Loucy (cell line): ENCODE results near the gene LAMA4.

Source experiments
- H2AFZ ChIP-seq: fragments of 200-600 bp; sonication (generic); 2 replicates; pipeline ENCODE4 v1.6.0; 2016; ENCODE audit warnings: antibody characterized with exemption, mild to moderate bottlenecking, low read length, moderate library complexity
- H3F3A ChIP-seq: fragments of 200-600 bp; 2 replicates; pipeline ENCODE4 v1.6.0; 2016; ENCODE audit warnings: antibody characterized with exemption, low read depth, mild to moderate bottlenecking
- H3K27me3 ChIP-seq: fragments of 200-600 bp; sonication (generic); 2 replicates; pipeline ENCODE4 v1.6.1; 2014; ENCODE audit warnings: low read length, mild to moderate bottlenecking; ENCODE audit not compliant: insufficient read depth, poor library complexity, severe bottlenecking
- H3K36me3 ChIP-seq: fragments of 200-600 bp; sonication (generic); 2 replicates; pipeline ENCODE4 v1.6.1; 2016; ENCODE audit warnings: low read length; ENCODE audit not compliant: insufficient read depth
- H3K4me1 ChIP-seq: fragments of 200-600 bp; sonication (generic); 2 replicates; pipeline ENCODE4 v1.5.1; 2014; ENCODE audit warnings: low read length, mild to moderate bottlenecking; ENCODE audit not compliant: insufficient read depth, poor library complexity, severe bottlenecking
- H3K4me2 ChIP-seq: fragments of 200-600 bp; sonication (generic); 2 replicates; pipeline ENCODE4 v1.6.0; 2014; ENCODE audit warnings: antibody characterized with exemption, low read length, low read depth, mild to moderate bottlenecking; ENCODE audit not compliant: poor library complexity, severe bottlenecking
- H3K4me3 ChIP-seq: fragments of 200-600 bp; sonication (generic); 2 replicates; pipeline ENCODE4 v1.5.1; 2014; ENCODE audit warnings: low read length, mild to moderate bottlenecking, mixed read lengths; ENCODE audit not compliant: poor library complexity, severe bottlenecking
- H3K79me2 ChIP-seq: fragments of 200-600 bp; sonication (generic); 2 replicates; pipeline ENCODE4 v1.6.1; 2014; ENCODE audit warnings: low read length; ENCODE audit not compliant: insufficient read depth
- H3K9ac ChIP-seq: fragments of 200-600 bp; sonication (generic); 2 replicates; pipeline ENCODE4 v1.6.0; 2014; ENCODE audit warnings: mild to moderate bottlenecking, low read depth, low read length, moderate library complexity; ENCODE audit not compliant: poor library complexity, severe bottlenecking
- H3K9me2 ChIP-seq: fragments of 200-600 bp; sonication (generic); replicated peaks from 2 replicates; pipeline ENCODE4 v1.6.1; 2016; ENCODE audit warnings: low read depth, low read length, mixed read lengths
- H3K9me3 ChIP-seq: fragments of 200-600 bp; sonication (generic); 2 replicates; pipeline ENCODE4 v1.6.1; 2014; ENCODE audit warnings: mild to moderate bottlenecking, antibody characterized with exemption, low read length, low read depth; ENCODE audit not compliant: insufficient read depth
- H4K20me1 ChIP-seq: fragments of 200-600 bp; sonication (generic); 2 replicates; pipeline ENCODE4 v1.6.0; 2014; ENCODE audit warnings: antibody characterized with exemption, low read length, mild to moderate bottlenecking; ENCODE audit not compliant: insufficient read depth, poor library complexity, severe bottlenecking
- EZH2phosphoT487 ChIP-seq: fragments of 200-600 bp; IDR thresholded peaks from 2 replicates; pipeline ENCODE4 v1.6.1; 2018; ENCODE audit warnings: antibody characterized with exemption, mild to moderate bottlenecking, moderate library complexity, borderline replicate concordance
- TF ChIP-seq, protein P1 (sequence below): fragments of 200-600 bp; sonication (generic); conservative IDR thresholded peaks from 2 replicates; pipeline ENCODE4 v1.5.1; 2014; ENCODE audit warnings: mild to moderate bottlenecking, antibody characterized with exemption, low read length

The LAMA4 gene

DNA sequence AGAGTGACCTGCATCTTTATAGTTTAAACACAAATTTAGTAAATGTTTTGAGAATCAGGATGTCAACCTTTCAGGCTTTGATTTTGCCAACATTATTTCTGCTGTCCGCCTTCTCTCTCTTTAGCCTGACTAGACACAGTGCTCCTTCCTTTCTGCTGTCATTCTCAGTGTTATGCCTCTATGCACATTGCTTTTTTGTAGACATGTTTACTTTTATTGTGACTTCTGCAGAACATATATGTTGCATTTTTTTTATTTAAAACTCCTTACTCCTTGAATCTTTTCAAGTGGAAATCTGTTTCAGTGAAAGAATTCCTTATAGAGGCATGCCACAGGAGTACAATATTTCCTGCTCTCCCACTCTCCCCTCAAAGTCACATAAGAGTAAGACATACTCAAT lies 64.2 kb downstream of the LAMA4 start:
- H2AFZ ChIP-seq: no peak overlapping the region

DNA sequence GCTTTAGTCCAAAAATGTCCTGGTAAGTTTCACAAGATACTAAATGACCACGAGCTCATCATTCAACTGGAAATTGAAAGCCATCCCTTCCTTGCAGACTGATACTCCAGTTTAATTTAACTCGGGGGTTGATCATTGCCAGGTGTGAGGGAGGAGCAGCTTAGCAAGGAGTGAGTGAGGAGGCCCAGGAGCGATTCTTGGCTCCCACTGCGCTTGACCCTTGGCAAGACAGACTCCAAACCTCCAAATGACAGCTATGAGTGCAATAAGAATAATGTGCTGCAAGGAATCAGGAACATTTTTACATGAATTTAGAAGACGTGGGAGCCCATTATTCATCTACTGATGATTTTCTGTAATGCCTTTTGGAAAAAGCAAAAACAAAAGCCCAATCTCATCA lies 64.9 kb downstream of the LAMA4 start:
- H3F3A ChIP-seq: no peaks in the 10 kb centered on the region
- TF ChIP-seq, protein P1, sequence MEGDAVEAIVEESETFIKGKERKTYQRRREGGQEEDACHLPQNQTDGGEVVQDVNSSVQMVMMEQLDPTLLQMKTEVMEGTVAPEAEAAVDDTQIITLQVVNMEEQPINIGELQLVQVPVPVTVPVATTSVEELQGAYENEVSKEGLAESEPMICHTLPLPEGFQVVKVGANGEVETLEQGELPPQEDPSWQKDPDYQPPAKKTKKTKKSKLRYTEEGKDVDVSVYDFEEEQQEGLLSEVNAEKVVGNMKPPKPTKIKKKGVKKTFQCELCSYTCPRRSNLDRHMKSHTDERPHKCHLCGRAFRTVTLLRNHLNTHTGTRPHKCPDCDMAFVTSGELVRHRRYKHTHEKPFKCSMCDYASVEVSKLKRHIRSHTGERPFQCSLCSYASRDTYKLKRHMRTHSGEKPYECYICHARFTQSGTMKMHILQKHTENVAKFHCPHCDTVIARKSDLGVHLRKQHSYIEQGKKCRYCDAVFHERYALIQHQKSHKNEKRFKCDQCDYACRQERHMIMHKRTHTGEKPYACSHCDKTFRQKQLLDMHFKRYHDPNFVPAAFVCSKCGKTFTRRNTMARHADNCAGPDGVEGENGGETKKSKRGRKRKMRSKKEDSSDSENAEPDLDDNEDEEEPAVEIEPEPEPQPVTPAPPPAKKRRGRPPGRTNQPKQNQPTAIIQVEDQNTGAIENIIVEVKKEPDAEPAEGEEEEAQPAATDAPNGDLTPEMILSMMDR: no peak
- TF ChIP-seq EZH2phosphoT487: no peak
- H3K4me3 ChIP-seq: no peak overlapping the region
- H3K27me3 ChIP-seq: peaks cover 20% of the 10 kb centered on the region
- H3K4me1 ChIP-seq: peaks cover 7% of the 10 kb centered on the region
- H4K20me1 ChIP-seq: no peaks in the 10 kb centered on the region
- H3K79me2 ChIP-seq: no peaks in the 10 kb centered on the region
- H3K9ac ChIP-seq: no peak overlapping the region
- H3K4me2 ChIP-seq: no peak overlapping the region
- no peaks in the 10 kb centered on the region for H3K9me3 ChIP-seq
- H3K36me3 ChIP-seq: no peaks in the 10 kb centered on the region
- H2AFZ ChIP-seq: no peak overlapping the region
- no peaks in the 10 kb centered on the region for H3K9me2 ChIP-seq

More for the DNA sequence above, 64.2 kb downstream of the LAMA4 start:
- H3K4me3 ChIP-seq: no peak overlapping the region
- no peak overlapping the region for H3K4me2 ChIP-seq
- no peak for TF ChIP-seq EZH2phosphoT487
- TF ChIP-seq, protein P1: no peak
- H3F3A ChIP-seq: no peaks in the 10 kb centered on the region
- H3K9me3 ChIP-seq: no peaks in the 10 kb centered on the region
- no peaks in the 10 kb centered on the region for H3K36me3 ChIP-seq
- peaks cover 22% of the 10 kb centered on the region for H3K27me3 ChIP-seq
- no peaks in the 10 kb centered on the region for H3K79me2 ChIP-seq
- H3K4me1 ChIP-seq: peaks cover 7% of the 10 kb centered on the region
- no peaks in the 10 kb centered on the region for H3K9me2 ChIP-seq
- H3K9ac ChIP-seq: no peak overlapping the region
- no peaks in the 10 kb centered on the region for H4K20me1 ChIP-seq

DNA sequence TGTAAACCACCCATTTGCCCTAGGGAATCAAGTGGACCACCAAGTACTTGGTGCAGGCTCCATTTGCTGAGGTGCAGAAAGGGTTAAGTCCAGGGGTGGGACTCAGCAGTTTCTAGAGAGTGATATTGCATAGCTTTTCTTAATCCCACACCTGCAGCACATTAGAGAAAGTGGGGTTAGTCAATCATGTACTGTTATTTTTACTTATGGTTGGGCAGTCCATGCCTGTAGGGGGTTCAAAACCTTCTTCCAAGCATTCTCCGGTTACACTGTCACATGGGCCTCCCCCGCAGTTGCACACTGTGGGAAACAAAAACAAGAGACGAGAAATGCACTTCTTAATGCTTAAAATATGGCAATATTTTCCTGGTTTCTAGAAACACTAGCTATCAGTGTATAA lies 65.5 kb downstream of the LAMA4 start:
- Histone ChIP-seq H3K36me3 (no peaks in the 10 kb centered on the region), H3K79me2 (no peaks in the 10 kb centered on the region), H3K9me3 (no peaks in the 10 kb centered on the region), H4K20me1 (no peaks in the 10 kb centered on the region), H3K9ac (no peak overlapping the region), H3F3A (no peaks in the 10 kb centered on the region), H2AFZ (no peak overlapping the region), H3K27me3 (peaks cover 20% of the 10 kb centered on the region), H3K4me1 (peaks cover 7% of the 10 kb centered on the region), H3K4me2 (no peak overlapping the region), H3K9me2 (no peaks in the 10 kb centered on the region), H3K4me3 (no peak overlapping the region)
- no peak for TF ChIP-seq EZH2phosphoT487
- TF ChIP-seq, protein P1: no peak
